ENCODE data around the gene OR2T6. TPM values are rescaled to one million over a fixed set of nuclear protein-coding genes. Genes with fewer than 3 reads are reported as not detected.
"Not testable (repeated sequence)": the region's sequence is repeated elsewhere in the genome, so short reads cannot be mapped to it uniquely, and the experiment has no call there.

OR2T6 gene
- total RNA-seq, 2 experiments from 2014 or later: not detected

DNA sequence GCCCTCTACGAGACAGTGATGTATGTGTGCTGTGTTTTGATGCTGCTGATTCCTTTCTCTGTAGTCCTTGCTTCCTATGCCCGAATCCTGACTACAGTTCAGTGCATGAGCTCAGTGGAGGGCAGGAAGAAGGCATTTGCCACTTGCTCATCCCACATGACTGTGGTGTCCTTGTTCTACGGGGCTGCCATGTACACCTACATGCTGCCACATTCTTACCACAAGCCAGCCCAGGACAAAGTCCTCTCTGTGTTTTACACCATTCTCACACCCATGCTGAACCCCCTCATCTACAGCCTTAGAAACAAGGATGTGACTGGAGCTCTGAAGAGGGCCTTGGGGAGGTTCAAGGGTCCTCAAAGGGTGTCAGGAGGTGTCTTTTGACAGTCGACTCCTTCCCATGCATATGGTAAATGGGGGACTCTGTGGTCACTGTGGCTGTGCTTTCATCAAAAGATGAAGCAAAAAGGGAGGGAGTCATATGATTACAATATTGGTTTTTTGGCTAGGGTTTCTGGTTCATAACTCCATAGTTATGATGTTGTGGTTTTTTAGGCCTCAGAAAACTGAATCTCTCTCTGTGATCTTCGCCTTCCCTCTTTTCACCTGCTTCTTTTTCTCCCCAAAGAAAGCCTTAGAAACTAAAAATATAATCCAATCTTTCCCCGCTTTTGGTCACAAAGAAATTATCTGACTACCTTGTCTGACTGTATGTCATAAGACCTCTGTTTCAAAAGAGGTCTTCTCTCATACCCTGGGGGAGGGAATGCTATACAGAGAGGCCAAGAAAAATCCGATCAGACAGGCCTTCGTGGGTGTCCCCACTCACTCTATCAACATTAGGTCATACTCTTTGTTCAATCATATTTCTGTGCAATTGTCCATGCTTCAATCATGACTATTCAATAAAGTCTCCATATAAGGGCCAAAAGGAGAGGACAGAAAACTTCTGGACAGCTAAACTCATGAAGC lies 31.5 kb downstream of the OR2T6 start:
- no peak for DNase-seq
- no peaks in the 10 kb centered on the region for H3K27me3 Mint-ChIP-seq
- no peak overlapping the region for H3K27ac Mint-ChIP-seq
- no peak for ATAC-seq
- no peak overlapping the region for H3K4me3 Mint-ChIP-seq
- H3K9me3 Mint-ChIP-seq (ENCODE audit: low read depth): peaks cover 11% of the 10 kb centered on the region
- no peaks in the 10 kb centered on the region for H3K36me3 Mint-ChIP-seq
- CTCF ChIA-PET: no interaction called here
- H3K4me1 Mint-ChIP-seq: peaks cover 10% of the 10 kb centered on the region

GRCh38 chr1:248416226-248416625 lies 40.7 kb downstream of the OR2T6 start:
- Mint-ChIP-seq H3K4me1 (no peaks in the 10 kb centered on the region), H3K27ac (no peak overlapping the region), H3K4me3 (no peak overlapping the region), H3K27me3 (no peaks in the 10 kb centered on the region), H3K9me3 (ENCODE audit: low read depth) (peaks cover 11% of the 10 kb centered on the region), H3K36me3 (no peaks in the 10 kb centered on the region)
- CTCF ChIA-PET: no interaction called here
- DNase-seq (no peak), ATAC-seq (no peak)

- H3K4me3 Mint-ChIP-seq: no peak overlapping the region
- ATAC-seq (no peak), DNase-seq (no peak)
- CTCF ChIA-PET: no interaction called here
- no peaks in the 10 kb centered on the region for H3K36me3 Mint-ChIP-seq
- no peaks in the 10 kb centered on the region for H3K27me3 Mint-ChIP-seq
- peaks cover 14% of the 10 kb centered on the region for H3K9me3 Mint-ChIP-seq (ENCODE audit: low read depth)
- no peak overlapping the region for H3K27ac Mint-ChIP-seq
- H3K4me1 Mint-ChIP-seq: no peaks in the 10 kb centered on the region
These were observed 42.3 kb downstream of the OR2T6 start for GRCh38 chr1:248417854-248418253.

- no peaks in the 10 kb centered on the region for H3K4me1 Mint-ChIP-seq
- CTCF ChIA-PET: no interaction called here
- ATAC-seq (no peak), DNase-seq (no peak)
- peaks cover 9% of the 10 kb centered on the region for H3K9me3 Mint-ChIP-seq (ENCODE audit: low read depth)
- H3K36me3 Mint-ChIP-seq: no peaks in the 10 kb centered on the region
- no peak overlapping the region for H3K4me3 Mint-ChIP-seq
- no peak overlapping the region for H3K27ac Mint-ChIP-seq
- no peaks in the 10 kb centered on the region for H3K27me3 Mint-ChIP-seq
These were observed 45.8 kb downstream of the OR2T6 start for GRCh38 chr1:248421384-248421783.

- H3K4me3 Mint-ChIP-seq; CTCF ChIA-PET; H3K36me3 Mint-ChIP-seq; DNase-seq; H3K9me3 Mint-ChIP-seq (ENCODE audit: low read depth); H3K4me1 Mint-ChIP-seq; H3K27ac Mint-ChIP-seq; H3K27me3 Mint-ChIP-seq; ATAC-seq: not testable (repeated sequence)
These were observed 52.1 kb downstream of the OR2T6 start for GRCh38 chr1:248427526-248428191.

DNA sequence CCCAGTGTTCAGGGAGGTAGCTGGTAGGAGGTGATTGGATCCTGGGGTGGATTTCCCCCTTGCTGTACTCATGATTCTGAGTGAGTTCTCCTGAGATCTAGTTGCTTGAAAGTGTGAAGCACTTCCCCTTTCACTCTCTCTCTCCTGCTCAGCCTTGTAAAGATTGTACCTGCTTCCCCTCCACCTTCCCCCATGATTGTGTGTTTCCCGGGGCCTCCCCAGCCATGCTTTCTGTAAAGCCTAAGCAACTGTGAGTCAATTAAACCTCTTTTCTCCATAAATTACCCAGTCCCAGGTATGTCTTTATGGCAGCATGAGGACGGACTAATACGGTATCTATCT lies 52.6 kb downstream of the OR2T6 start:
- H3K4me1 Mint-ChIP-seq; H3K36me3 Mint-ChIP-seq; H3K27me3 Mint-ChIP-seq; H3K27ac Mint-ChIP-seq; DNase-seq; ATAC-seq; H3K9me3 Mint-ChIP-seq (ENCODE audit: low read depth); H3K4me3 Mint-ChIP-seq; CTCF ChIA-PET: not testable (repeated sequence)

GRCh38 chr1:248431683-248432082 lies 56.1 kb downstream of the OR2T6 start:
- H3K27ac Mint-ChIP-seq; DNase-seq; ATAC-seq; CTCF ChIA-PET; H3K4me3 Mint-ChIP-seq; H3K36me3 Mint-ChIP-seq; H3K27me3 Mint-ChIP-seq; H3K9me3 Mint-ChIP-seq (ENCODE audit: low read depth); H3K4me1 Mint-ChIP-seq: not testable (repeated sequence)

DNA sequence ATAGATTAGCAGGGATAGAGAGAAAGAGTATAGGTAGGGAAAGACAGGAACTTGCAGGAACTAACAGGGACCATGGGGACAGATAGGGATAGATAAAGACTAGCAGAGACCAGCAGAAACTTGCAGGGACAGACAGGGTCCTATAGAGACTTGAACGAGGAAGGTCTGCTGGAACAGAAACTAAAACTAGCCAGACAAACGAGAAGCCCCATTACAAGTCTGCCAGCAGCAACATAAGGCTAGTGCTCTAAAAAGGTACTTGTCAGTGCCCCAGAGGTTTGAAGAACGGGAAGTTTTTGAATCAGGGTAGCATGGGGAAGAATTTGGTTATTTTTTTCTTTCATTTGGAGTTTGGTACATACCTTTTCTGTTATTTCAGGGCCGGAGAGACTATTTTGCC lies 56.7 kb downstream of the OR2T6 start:
- not testable (repeated sequence) for H3K27me3 Mint-ChIP-seq, H3K27ac Mint-ChIP-seq

DNA sequence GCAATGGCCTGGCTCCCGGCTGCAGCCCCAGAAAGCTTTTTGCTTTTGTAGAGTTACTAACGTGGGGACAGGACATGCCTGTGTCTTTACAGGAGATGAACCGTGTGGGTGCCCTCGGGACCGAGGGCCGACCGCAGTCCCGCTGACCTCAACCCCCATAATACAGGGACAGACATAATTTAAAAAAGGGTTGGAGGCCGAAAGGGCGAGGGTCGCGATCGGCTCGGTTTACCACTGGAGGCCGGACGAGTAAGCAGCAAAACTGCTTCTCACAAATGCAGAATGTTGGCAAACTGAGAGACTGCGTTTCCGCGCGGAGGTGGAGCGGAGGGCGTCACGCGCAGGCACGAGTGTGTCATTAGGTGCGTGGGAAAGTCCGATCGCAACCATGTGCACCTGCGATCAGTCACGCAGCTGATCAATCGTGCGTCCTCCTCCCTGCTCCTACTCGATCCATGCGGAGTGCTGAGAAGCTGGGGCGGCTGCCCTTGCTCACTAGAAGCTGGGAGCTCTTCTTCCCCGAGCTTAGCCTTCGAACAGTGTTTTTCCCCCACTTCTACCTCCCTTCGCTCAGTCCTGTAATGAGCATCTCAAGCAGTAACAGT lies 58.4 kb downstream of the OR2T6 start:
- H3K4me3 Mint-ChIP-seq; H3K27ac Mint-ChIP-seq; CTCF ChIA-PET; DNase-seq; H3K9me3 Mint-ChIP-seq (ENCODE audit: low read depth); H3K27me3 Mint-ChIP-seq; H3K4me1 Mint-ChIP-seq; ATAC-seq; H3K36me3 Mint-ChIP-seq: not testable (repeated sequence)

More for the DNA sequence above, 56.7 kb downstream of the OR2T6 start:
- H3K4me1 Mint-ChIP-seq; H3K36me3 Mint-ChIP-seq; DNase-seq; H3K9me3 Mint-ChIP-seq (ENCODE audit: low read depth); ATAC-seq; CTCF ChIA-PET; H3K4me3 Mint-ChIP-seq: not testable (repeated sequence)

GRCh38 chr1:248434913-248435312 lies 59.4 kb downstream of the OR2T6 start:
- H3K9me3 Mint-ChIP-seq (ENCODE audit: low read depth); H3K27ac Mint-ChIP-seq; CTCF ChIA-PET; ATAC-seq; H3K4me1 Mint-ChIP-seq; DNase-seq; H3K36me3 Mint-ChIP-seq; H3K27me3 Mint-ChIP-seq; H3K4me3 Mint-ChIP-seq: not testable (repeated sequence)

DNA sequence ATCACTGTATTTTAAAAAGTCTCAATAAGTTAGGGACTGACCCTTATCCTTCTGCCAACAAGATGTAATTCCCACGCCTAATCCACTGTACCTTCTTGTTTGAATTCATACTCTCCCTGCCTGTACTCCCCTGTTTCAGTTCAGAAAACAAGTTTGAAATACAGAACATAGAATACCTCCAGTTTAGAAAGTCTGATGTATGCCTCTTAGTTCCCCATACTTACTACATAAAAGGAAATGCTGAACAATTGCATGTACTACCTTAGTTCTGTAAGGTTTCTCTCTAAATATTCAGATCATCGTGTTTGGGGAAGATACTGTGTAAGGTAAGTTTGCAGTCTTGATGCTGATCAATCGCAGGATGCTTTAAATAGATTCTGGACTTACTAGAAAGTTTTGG lies 60.8 kb downstream of the OR2T6 start:
- H3K27me3 Mint-ChIP-seq; H3K4me3 Mint-ChIP-seq; ATAC-seq; H3K36me3 Mint-ChIP-seq; H3K4me1 Mint-ChIP-seq; DNase-seq; CTCF ChIA-PET; H3K27ac Mint-ChIP-seq; H3K9me3 Mint-ChIP-seq (ENCODE audit: low read depth): not testable (repeated sequence)

GRCh38 chr1:248438668-248439067 lies 63.1 kb downstream of the OR2T6 start:
- DNase-seq; CTCF ChIA-PET; ATAC-seq; H3K36me3 Mint-ChIP-seq; H3K9me3 Mint-ChIP-seq (ENCODE audit: low read depth); H3K27me3 Mint-ChIP-seq; H3K27ac Mint-ChIP-seq; H3K4me1 Mint-ChIP-seq; H3K4me3 Mint-ChIP-seq: not testable (repeated sequence)

DNA sequence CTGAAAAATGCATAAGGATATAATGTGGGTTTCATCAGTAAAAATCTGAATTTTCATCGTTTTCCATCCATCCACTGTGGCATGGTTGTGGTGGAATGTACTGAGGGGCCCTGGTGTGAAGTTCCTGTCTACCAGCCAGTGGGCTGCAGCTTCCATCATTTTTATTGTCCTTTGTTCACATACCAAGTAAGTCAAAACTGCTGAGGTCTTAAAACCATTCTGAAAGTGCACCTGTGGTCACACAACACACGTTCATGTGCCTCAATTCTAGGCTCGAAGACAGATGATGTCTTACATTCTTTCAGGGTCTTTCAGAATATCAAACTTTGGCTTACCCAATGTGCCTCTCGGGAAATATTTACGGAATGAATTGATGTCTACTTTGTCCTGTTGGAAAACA lies 63.7 kb downstream of the OR2T6 start:
- H3K9me3 Mint-ChIP-seq (ENCODE audit: low read depth); H3K4me3 Mint-ChIP-seq; ATAC-seq; H3K4me1 Mint-ChIP-seq; H3K27ac Mint-ChIP-seq; H3K36me3 Mint-ChIP-seq; CTCF ChIA-PET; DNase-seq; H3K27me3 Mint-ChIP-seq: not testable (repeated sequence)
